Activated T-helper 2 cell treated with anti-CD3 and anti-CD28 coated beads, Interferon-gamma antibody, Interleukin-2, Interleukin-4, amounts not matched to agents 10 μg/mL and 5 μg/mL and 100 μg/mL, durations not matched to agents 14 hours and 24 hours and 36 hours (primary cell): ENCODE data around the gene MTFP1. TPM values are rescaled to one million over a fixed set of nuclear protein-coding genes. Genes with fewer than 3 reads are reported as not detected.

ENCODE experiments used
- DNase-seq: peaks from one replicate; pipeline ENCODE4 v3.0.0; 2021; ENCODE audit warnings: low spot score
- H3K27ac Mint-ChIP-seq: one replicate; pipeline ENCODE4 v1.8.0; 2021; ENCODE audit warnings: mixed read lengths
- H3K27me3 Mint-ChIP-seq: one replicate; pipeline ENCODE4 v1.8.0; 2021; ENCODE audit warnings: low read depth, mixed read lengths
- H3K36me3 Mint-ChIP-seq: one replicate; pipeline ENCODE4 v1.8.0; 2021; ENCODE audit warnings: low read depth, mixed read lengths
- H3K4me1 Mint-ChIP-seq: one replicate; pipeline ENCODE4 v1.8.0; 2021; ENCODE audit warnings: low read depth, mixed read lengths
- H3K4me3 Mint-ChIP-seq: one replicate; pipeline ENCODE4 v1.8.0; 2021; ENCODE audit warnings: low read depth, mild to moderate bottlenecking, moderate library complexity, mixed read lengths
- H3K9me3 Mint-ChIP-seq: one replicate; pipeline ENCODE4 v1.8.0; 2021; ENCODE audit warnings: mixed read lengths
- intact Hi-C: fragments of 100-400 bp; cut with micrococcal nuclease; formaldehyde crosslinking; loops from one replicate; pipeline ENCODE4 v1.15.1; 2023
- total RNA-seq: library from RNA; stranded (reverse); gene quantifications from 2 replicates; pipeline ENCODE4 v1.2.3, GENCODE V29; 2022

The MTFP1 gene
- 72.2 and 77.3 TPM in 2 replicates for total RNA-seq

- H3K4me3 Mint-ChIP-seq, result peak within 1 kb of the TSS; percentile 95
- no peaks in the 10 kb centered on the region for H3K9me3 Mint-ChIP-seq
- peaks cover 48% of the 10 kb centered on the region for H3K4me1 Mint-ChIP-seq
- H3K27ac Mint-ChIP-seq, result peak within 1 kb of the TSS; percentile 99
- H3K27me3 Mint-ChIP-seq, result no peaks in the 10 kb centered on the region
- DNase-seq, result peak; percentile 38
- intact Hi-C loops, result loop anchor here (2.0 to 10.0 kb wide), 4 partner anchors 69 to 869 kb away; partner anchors contain the start of genes ASCC2, CCDC157, PIK3IP1 and SF3A1
- H3K36me3 Mint-ChIP-seq, result peaks cover 56% of the 10 kb centered on the region
These were observed at the start of gene MTFP1 for GRCh38 chr22:30425616-30426387. Gene MTFP1, plus strand, starts transcription at chr22:30425768. Its CDS starts 112 bp downstream, at chr22:30425880.

- Mint-ChIP-seq H3K4me3 (no peak overlapping the region), H3K36me3 (peaks cover 4% of the 10 kb centered on the region), H3K9me3 (no peaks in the 10 kb centered on the region), H3K27ac (no peak overlapping the region), H3K27me3 (no peaks in the 10 kb centered on the region), H3K4me1 (no peaks in the 10 kb centered on the region)
- intact Hi-C loops, result no loop called here
- DNase-seq, result no peak
These were observed 45.6 kb upstream of the MTFP1 start for GRCh38 chr22:30380011-30380410.

- no peak overlapping the region for H3K4me3 Mint-ChIP-seq
- intact Hi-C loops, result no loop called here
- H3K4me1 Mint-ChIP-seq, result peaks cover 2% of the 10 kb centered on the region
- H3K36me3 Mint-ChIP-seq, result peaks cover 4% of the 10 kb centered on the region
- no peak for DNase-seq
- H3K27me3 Mint-ChIP-seq, result no peaks in the 10 kb centered on the region
- H3K27ac Mint-ChIP-seq, result no peak overlapping the region
- no peaks in the 10 kb centered on the region for H3K9me3 Mint-ChIP-seq
These were observed 44.3 kb upstream of the MTFP1 start for GRCh38 chr22:30381264-30381663.

GRCh38 chr22:30382340-30382739 is 43.2 kb upstream of the MTFP1 start:
- Mint-ChIP-seq H3K4me3 (no peak overlapping the region), H3K27ac (no peak overlapping the region), H3K36me3 (peaks cover 4% of the 10 kb centered on the region), H3K27me3 (no peaks in the 10 kb centered on the region), H3K4me1 (peaks cover 7% of the 10 kb centered on the region), H3K9me3 (no peaks in the 10 kb centered on the region)
- no peak for DNase-seq
- intact Hi-C loops, result no loop called here

GRCh38 chr22:30383061-30383460 is 42.5 kb upstream of the MTFP1 start:
- intact Hi-C loops, result no loop called here
- peaks cover 8% of the 10 kb centered on the region for H3K4me1 Mint-ChIP-seq
- no peak overlapping the region for H3K4me3 Mint-ChIP-seq
- H3K27ac Mint-ChIP-seq, result no peak overlapping the region
- no peaks in the 10 kb centered on the region for H3K36me3 Mint-ChIP-seq
- no peaks in the 10 kb centered on the region for H3K9me3 Mint-ChIP-seq
- no peak for DNase-seq
- no peaks in the 10 kb centered on the region for H3K27me3 Mint-ChIP-seq

GRCh38 chr22:30385942-30386341 is 39.6 kb upstream of the MTFP1 start:
- Mint-ChIP-seq H3K36me3 (no peaks in the 10 kb centered on the region), H3K4me3 (peak overlapping the region; percentile 84), H3K4me1 (peaks cover 12% of the 10 kb centered on the region), H3K9me3 (no peaks in the 10 kb centered on the region), H3K27ac (no peak overlapping the region), H3K27me3 (no peaks in the 10 kb centered on the region)
- intact Hi-C loops, result loop anchor here (2.0 kb wide), 1 partner anchor 123 kb away; no protein-coding TSS in a partner anchor
- no peak for DNase-seq

- H3K36me3 Mint-ChIP-seq, result no peaks in the 10 kb centered on the region
- peaks cover 19% of the 10 kb centered on the region for H3K4me1 Mint-ChIP-seq
- no peaks in the 10 kb centered on the region for H3K27me3 Mint-ChIP-seq
- peak overlapping the region; percentile 84 for H3K4me3 Mint-ChIP-seq
- H3K27ac Mint-ChIP-seq, result peak overlapping the region; percentile 69
- intact Hi-C loops, result loop anchor here (2.0 kb wide), 1 partner anchor 124 kb away; no protein-coding TSS in a partner anchor
- DNase-seq, result no peak
- H3K9me3 Mint-ChIP-seq, result no peaks in the 10 kb centered on the region
These were observed 39.0 kb upstream of the MTFP1 start for GRCh38 chr22:30386608-30386959.

- H3K4me1 Mint-ChIP-seq, result peaks cover 23% of the 10 kb centered on the region
- peak within 1 kb of the TSS; percentile 69 for H3K27ac Mint-ChIP-seq
- no peaks in the 10 kb centered on the region for H3K9me3 Mint-ChIP-seq
- peak; percentile 76 for DNase-seq
- intact Hi-C loops, result loop anchor here (1.0 to 2.0 kb wide), 2 partner anchors 100 to 124 kb away; no protein-coding TSS in a partner anchor
- H3K36me3 Mint-ChIP-seq, result no peaks in the 10 kb centered on the region
- H3K27me3 Mint-ChIP-seq, result no peaks in the 10 kb centered on the region
- peak within 1 kb of the TSS; percentile 84 for H3K4me3 Mint-ChIP-seq
These were observed 38.4 kb upstream of the MTFP1 start, which contains the start of gene RNF215 for GRCh38 chr22:30386960-30387827. Gene RNF215, minus strand, starts transcription at chr22:30387411. Its CDS starts 98 bp downstream, at chr22:30387313.

- no peaks in the 10 kb centered on the region for H3K27me3 Mint-ChIP-seq
- no peaks in the 10 kb centered on the region for H3K36me3 Mint-ChIP-seq
- peaks cover 33% of the 10 kb centered on the region for H3K4me1 Mint-ChIP-seq
- H3K4me3 Mint-ChIP-seq, result no peak overlapping the region
- intact Hi-C loops, result loop anchor here (1.0 to 5.0 kb wide), 3 partner anchors 33 to 284 kb away; no protein-coding TSS in a partner anchor
- H3K27ac Mint-ChIP-seq, result peak overlapping the region; percentile 92
- DNase-seq, result peak; percentile 68
- H3K9me3 Mint-ChIP-seq, result no peaks in the 10 kb centered on the region
These were observed 34.4 kb upstream of the MTFP1 start for GRCh38 chr22:30390974-30391691.

- Mint-ChIP-seq H3K27ac (peak overlapping the region; percentile 28), H3K27me3 (no peaks in the 10 kb centered on the region), H3K4me3 (no peak overlapping the region), H3K36me3 (no peaks in the 10 kb centered on the region), H3K9me3 (no peaks in the 10 kb centered on the region), H3K4me1 (peaks cover 32% of the 10 kb centered on the region)
- no peak for DNase-seq
- intact Hi-C loops, result loop anchor here (5.0 kb wide), 1 partner anchor 285 kb away; no protein-coding TSS in a partner anchor
These were observed 32.8 kb upstream of the MTFP1 start for GRCh38 chr22:30392661-30393321.

GRCh38 chr22:30393322-30393680 is 32.3 kb upstream of the MTFP1 start:
- Mint-ChIP-seq H3K36me3 (no peaks in the 10 kb centered on the region), H3K4me3 (no peak overlapping the region), H3K27me3 (no peaks in the 10 kb centered on the region), H3K9me3 (no peaks in the 10 kb centered on the region), H3K27ac (no peak overlapping the region), H3K4me1 (peaks cover 37% of the 10 kb centered on the region)
- intact Hi-C loops, result loop anchor here (5.0 kb wide), 1 partner anchor 286 kb away; no protein-coding TSS in a partner anchor
- DNase-seq, result no peak

GRCh38 chr22:30393885-30394284 is 31.7 kb upstream of the MTFP1 start:
- intact Hi-C loops, result loop anchor here (5.0 kb wide), 1 partner anchor 287 kb away; no protein-coding TSS in a partner anchor

More at GRCh38 chr22:30393885-30394284, 31.7 kb upstream of the MTFP1 start:
- Mint-ChIP-seq H3K4me3 (no peak overlapping the region), H3K27me3 (no peaks in the 10 kb centered on the region), H3K27ac (peak overlapping the region; percentile 15), H3K36me3 (peaks cover under 1% of the 10 kb centered on the region), H3K9me3 (no peaks in the 10 kb centered on the region), H3K4me1 (peaks cover 43% of the 10 kb centered on the region)
- no peak for DNase-seq
